ENCODE measurements around the gene ZNF655. TPM values are rescaled to one million over a fixed set of nuclear protein-coding genes. Genes with fewer than 3 reads are reported as not detected.

Gene ZNF655
- total and polyA plus RNA-seq, 2 of the 8 experiments (the other 6 are each of a cell fraction or from before 2014, with no cell fraction given): 27.1 to 37.8 TPM

DNA sequence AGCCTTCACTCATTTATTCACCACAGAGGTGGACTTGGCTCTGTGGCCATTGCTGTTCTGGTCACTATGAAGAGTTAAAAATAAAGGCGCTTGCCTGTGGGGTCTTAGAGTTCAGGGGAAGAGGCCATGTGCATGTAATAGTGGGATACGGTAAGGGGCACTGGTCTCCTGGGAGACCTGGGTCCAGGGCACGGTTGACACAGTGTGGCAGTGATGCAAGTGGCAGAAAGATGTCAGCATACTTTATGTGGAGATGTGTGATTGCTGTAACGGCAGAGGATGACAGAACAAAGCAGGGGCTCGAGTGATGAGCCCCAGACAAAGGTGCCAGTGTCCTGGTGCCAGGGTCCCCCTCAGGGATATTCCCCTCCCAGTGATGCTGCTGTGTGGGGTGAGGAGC lies 66.9 kb downstream of the ZNF655 start (continued):
- TF ChIP-seq, protein P1, sequence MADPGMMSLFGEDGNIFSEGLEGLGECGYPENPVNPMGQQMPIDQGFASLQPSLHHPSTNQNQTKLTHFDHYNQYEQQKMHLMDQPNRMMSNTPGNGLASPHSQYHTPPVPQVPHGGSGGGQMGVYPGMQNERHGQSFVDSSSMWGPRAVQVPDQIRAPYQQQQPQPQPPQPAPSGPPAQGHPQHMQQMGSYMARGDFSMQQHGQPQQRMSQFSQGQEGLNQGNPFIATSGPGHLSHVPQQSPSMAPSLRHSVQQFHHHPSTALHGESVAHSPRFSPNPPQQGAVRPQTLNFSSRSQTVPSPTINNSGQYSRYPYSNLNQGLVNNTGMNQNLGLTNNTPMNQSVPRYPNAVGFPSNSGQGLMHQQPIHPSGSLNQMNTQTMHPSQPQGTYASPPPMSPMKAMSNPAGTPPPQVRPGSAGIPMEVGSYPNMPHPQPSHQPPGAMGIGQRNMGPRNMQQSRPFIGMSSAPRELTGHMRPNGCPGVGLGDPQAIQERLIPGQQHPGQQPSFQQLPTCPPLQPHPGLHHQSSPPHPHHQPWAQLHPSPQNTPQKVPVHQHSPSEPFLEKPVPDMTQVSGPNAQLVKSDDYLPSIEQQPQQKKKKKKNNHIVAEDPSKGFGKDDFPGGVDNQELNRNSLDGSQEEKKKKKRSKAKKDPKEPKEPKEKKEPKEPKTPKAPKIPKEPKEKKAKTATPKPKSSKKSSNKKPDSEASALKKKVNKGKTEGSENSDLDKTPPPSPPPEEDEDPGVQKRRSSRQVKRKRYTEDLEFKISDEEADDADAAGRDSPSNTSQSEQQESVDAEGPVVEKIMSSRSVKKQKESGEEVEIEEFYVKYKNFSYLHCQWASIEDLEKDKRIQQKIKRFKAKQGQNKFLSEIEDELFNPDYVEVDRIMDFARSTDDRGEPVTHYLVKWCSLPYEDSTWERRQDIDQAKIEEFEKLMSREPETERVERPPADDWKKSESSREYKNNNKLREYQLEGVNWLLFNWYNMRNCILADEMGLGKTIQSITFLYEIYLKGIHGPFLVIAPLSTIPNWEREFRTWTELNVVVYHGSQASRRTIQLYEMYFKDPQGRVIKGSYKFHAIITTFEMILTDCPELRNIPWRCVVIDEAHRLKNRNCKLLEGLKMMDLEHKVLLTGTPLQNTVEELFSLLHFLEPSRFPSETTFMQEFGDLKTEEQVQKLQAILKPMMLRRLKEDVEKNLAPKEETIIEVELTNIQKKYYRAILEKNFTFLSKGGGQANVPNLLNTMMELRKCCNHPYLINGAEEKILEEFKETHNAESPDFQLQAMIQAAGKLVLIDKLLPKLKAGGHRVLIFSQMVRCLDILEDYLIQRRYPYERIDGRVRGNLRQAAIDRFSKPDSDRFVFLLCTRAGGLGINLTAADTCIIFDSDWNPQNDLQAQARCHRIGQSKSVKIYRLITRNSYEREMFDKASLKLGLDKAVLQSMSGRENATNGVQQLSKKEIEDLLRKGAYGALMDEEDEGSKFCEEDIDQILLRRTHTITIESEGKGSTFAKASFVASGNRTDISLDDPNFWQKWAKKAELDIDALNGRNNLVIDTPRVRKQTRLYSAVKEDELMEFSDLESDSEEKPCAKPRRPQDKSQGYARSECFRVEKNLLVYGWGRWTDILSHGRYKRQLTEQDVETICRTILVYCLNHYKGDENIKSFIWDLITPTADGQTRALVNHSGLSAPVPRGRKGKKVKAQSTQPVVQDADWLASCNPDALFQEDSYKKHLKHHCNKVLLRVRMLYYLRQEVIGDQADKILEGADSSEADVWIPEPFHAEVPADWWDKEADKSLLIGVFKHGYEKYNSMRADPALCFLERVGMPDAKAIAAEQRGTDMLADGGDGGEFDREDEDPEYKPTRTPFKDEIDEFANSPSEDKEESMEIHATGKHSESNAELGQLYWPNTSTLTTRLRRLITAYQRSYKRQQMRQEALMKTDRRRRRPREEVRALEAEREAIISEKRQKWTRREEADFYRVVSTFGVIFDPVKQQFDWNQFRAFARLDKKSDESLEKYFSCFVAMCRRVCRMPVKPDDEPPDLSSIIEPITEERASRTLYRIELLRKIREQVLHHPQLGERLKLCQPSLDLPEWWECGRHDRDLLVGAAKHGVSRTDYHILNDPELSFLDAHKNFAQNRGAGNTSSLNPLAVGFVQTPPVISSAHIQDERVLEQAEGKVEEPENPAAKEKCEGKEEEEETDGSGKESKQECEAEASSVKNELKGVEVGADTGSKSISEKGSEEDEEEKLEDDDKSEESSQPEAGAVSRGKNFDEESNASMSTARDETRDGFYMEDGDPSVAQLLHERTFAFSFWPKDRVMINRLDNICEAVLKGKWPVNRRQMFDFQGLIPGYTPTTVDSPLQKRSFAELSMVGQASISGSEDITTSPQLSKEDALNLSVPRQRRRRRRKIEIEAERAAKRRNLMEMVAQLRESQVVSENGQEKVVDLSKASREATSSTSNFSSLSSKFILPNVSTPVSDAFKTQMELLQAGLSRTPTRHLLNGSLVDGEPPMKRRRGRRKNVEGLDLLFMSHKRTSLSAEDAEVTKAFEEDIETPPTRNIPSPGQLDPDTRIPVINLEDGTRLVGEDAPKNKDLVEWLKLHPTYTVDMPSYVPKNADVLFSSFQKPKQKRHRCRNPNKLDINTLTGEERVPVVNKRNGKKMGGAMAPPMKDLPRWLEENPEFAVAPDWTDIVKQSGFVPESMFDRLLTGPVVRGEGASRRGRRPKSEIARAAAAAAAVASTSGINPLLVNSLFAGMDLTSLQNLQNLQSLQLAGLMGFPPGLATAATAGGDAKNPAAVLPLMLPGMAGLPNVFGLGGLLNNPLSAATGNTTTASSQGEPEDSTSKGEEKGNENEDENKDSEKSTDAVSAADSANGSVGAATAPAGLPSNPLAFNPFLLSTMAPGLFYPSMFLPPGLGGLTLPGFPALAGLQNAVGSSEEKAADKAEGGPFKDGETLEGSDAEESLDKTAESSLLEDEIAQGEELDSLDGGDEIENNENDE (IDR thresholded peaks at IDR 0.05; ENCODE audit: insufficient replicate concordance, low read length): no peak
- no peak for TF ChIP-seq SP1 (IDR thresholded peaks at IDR 0.05; ENCODE audit: low read depth, low read length)
- TF ChIP-seq RBBP5 (IDR thresholded peaks at IDR 0.05; ENCODE audit: borderline replicate concordance, low read depth, low read length): no peak
- no peak for TF ChIP-seq PHF8 (conservative IDR thresholded peaks at IDR 0.05; ENCODE audit: low read depth, low read length)
- TF ChIP-seq POLR2A (IDR thresholded peaks at IDR 0.05; ENCODE audit: control extremely low read depth in 1 of 2, low read depth in 2 of 2, low read length in 2 of 2): no peak
- TF ChIP-seq ASH2L (IDR thresholded peaks at IDR 0.05; ENCODE audit: low read length): no peak
- no peak for TF ChIP-seq RNF2 (IDR thresholded peaks at IDR 0.05; ENCODE audit: borderline replicate concordance, low read depth, low read length, missing control alignments, poor library complexity, severe bottlenecking)
- no peak for TF ChIP-seq NRF1 (IDR thresholded peaks at IDR 0.05; ENCODE audit: low read depth, low read length)
- no peak for TF ChIP-seq TAF7 (optimal IDR thresholded peaks at IDR 0.05; ENCODE audit: borderline replicate concordance, low read depth, low read length)
- TF ChIP-seq GABPA (IDR thresholded peaks at IDR 0.05; ENCODE audit: borderline replicate concordance, insufficient read depth, low read length): no peak
- TF ChIP-seq YY1 (IDR thresholded peaks at IDR 0.05; ENCODE audit: low read depth, low read length): no peak
- no peak for TF ChIP-seq HDAC2 (IDR thresholded peaks at IDR 0.05; ENCODE audit: borderline replicate concordance in 1 of 2, low read depth in 2 of 2, low read length in 2 of 2)

All from H1 (cell line).